ENCODE results near the gene ANKRD9.

Gene ANKRD9

DNA sequence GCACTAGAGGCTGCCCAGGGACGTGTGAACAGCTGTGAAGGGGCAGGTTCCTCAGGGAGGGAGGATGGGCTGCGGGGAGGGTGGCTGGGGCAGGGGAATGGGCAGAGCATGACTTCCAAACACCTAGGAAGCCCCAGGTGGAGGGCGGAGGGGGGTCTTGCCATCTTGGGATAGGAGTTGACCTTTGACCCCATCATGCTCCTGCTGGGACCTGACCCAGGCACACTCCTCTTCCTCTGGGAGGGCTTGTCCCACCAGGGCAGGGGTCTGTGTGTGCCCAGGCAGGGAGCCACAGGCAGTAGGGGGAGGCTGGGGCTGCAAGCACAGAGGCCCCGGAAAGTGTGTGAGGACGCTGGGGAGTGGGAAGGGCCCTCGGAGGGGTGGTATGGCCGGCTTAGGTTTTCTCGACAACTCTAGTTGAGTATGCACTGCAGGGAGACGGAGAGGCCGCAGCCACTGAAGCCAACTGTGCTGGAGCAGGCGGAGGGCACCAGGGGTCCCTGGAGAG lies 3.3 kb upstream of the ANKRD9 start:
- DNase-seq (ENCODE audit: low spot score): no peak

DNA sequence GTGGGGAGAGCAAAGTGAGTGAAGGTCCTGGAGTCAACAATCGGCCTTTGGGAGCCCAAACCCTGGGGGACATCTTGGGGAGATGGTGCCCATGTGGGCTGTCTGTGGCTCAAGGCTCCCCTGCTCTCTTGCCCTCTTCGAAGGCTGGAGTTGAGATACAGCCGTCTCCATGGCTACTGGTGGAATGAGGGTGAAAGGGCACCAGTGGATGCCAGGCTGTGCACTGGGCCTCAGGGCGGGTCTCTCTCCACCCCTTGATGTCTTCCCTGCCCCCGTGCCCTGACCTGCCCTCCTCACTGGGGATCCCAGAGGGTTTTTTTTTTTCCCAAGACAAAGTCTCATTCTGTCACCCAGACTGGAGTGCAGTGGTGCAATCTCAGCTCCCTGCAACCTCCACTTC lies 2.0 kb upstream of the ANKRD9 start:
- no peak for DNase-seq (ENCODE audit: low spot score)

DNA sequence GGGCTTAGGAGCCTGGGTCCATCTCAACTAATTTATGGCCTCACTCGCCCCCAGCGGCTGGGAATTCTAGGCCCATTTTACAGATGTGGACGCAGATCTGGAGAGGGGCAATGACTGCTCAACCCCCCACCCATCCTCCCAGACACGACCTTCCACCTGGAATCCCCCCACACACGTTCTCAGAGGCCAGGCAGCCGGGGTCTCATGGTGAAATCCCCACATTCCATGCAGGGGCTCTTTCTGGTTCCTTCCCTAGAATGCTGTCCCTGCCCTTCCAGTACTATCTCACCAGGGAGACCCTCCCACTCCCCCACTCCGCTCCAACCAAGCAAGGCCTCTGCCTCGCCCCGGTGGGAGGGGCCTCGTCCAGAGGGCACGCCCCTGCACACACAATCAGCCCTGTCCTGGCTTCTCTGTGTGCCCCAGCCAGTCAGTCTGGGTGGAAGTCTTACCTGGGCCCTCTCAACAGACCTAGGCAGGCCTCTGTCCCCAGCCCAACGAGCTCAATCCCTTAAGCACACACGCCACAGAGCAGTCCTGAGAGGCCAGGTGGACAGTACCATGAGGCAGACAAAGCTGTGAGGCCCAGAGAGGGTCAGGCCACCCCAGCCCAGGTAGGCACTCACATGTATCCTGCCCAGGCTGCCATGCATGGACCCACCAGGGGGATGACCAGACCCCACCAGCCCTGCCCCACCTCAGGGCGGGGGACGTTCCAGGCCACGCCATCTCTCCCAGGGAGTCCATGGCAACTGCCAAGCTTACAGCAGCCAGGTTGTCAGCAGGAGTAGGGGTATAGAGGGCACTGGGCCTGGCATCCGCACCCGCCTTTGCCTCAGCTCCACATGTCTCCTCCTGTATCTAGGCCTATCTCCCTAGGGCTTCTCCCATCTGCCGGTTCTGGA lies 1.3 kb upstream of the ANKRD9 start:
- DNase-seq (ENCODE audit: low spot score): no peak

DNA sequence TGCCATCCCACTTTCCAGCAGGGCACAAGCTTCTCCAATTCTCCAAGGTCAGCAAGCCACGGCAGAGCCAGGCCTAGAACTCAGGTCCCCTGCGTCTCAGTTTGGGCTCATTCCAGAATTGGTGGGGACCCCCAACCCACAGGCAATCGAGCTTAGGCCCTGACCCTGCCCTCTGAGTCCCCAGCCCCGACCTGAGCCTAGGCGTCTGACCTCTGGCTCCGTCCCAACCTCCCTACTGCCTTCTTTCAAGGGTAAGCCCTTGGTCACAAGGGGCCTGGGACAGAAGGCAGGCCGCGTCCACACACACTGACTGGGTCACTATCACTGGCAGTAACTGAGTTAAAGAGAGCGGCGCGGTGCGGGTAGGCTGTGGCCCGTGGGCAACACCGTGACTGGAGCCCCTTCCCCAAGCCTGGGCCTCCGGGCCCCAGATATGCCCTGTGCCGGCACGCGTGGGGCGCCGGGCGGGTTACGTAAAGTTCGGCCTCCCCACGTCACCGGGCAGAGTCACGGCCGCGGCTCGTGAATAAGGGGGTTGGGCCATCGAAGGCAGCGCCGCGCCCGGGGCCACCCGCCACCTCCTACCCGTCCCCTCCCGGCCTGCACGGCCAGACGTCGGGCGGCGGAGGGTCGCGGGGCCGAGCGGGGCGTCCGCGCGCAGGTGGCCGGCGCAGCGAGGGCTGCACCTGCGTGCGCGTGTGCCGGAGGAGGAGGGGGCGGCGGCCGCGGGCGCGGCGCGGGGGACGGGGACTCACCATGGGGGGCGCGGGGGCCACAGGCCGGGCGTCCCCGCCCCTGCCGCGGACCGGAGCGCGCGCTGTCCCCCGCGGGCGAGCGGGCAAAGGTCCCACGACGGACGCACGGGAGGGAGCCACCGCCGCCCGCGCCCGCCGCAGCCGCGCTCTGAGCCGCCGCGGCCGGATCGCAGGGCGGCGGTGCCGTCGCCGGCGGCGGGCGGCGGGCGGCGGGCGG lies 516 bp downstream of the ANKRD9 start:
- no peak for DNase-seq (ENCODE audit: low spot score)

DNA sequence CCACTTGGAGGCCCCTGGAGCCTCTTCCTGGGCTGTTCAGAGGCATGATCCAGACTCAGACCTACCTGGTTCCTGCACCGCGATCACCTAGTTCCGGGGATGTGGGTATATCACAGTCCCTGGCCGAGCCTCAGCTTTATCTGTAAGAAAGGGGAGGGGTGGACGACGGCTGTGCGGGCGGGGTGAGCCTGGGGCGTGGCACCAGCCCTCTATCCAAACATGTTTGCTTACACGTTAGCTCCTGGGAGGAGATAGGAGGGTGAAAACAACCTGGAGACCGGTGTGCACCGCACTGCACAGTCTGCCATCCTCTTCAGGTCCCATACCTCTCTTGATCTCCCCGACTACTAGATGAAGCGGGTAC lies 1.2 kb downstream of the ANKRD9 start:
- DNase-seq (ENCODE audit: low spot score): no peak

DNA sequence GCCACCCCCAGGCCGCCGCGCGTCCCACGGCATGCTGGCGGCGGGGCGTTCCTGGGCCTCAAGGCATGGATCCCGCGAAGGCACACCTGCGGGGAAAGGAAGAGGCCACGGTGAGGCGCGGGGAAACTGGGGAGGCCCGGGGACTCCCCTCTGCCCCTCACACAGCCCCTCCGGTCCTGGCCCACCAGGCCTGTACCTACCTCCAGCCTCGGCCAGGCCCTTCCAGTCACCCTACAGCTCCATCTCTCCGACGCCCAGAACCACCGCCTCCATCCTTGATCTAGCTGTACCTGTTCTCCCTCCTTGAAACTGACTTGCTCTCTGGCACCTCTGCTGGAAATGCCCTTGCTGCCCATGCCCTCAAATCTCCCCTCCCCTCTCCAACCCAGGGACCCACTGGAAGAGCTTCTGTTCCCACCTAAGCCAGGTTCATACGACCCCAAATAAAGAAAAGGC lies 1.7 kb downstream of the ANKRD9 start:
- DNase-seq (ENCODE audit: low spot score): no peak

DNA sequence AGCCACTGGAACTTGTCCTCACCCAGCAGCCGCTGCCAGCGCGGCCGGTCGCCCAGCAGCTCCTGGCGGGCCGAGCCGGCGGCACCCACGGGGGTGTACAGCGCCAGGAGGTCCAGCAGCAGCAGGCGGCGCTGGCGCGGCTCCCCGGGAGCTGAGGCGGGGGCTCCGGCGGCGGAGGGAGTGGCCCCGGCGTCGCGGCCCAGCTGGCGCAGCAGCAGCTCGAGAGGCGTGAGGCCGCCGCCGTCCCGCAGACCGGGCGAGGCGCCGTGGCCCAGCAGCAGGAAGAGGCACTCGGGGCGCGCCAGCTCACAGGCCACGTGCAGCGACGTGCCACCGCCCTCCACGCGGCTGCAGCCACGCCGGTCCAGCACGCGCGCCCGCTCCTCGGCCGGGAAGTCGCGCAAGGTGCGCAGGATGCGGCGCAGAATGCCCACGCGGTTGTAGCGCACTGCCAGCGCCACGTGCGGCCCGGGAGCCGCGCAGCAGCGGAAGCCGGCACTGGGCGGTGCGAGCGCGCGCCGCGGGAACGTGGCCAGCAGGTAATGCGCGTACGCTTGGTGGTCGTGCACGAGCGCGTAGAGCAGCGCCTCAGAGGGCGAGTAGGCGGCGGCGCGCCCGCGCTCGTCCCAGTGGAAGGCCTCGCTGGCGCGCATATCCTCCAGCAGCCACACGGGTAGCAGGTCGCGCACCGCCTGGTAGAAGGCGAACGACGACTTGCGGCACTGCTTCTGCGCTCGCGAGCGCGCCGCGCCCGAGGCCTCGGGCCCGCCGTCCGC lies 2.3 kb downstream of the ANKRD9 start:
- no peak for DNase-seq (ENCODE audit: low spot score)

DNA sequence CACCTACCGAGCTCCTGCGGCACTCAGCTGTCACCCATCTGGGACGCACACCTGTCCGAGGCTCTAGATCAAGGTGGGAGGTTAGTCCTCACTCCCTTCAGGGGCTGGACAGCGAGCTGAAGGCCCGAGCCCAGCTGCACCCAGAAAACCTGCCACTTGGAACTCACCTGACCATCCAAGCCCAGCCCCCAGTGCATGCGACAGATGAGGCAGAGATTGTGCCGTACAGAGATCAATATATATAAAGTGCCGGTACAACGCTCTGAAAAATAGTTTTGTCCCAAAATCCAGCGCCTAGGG lies 3.0 kb downstream of the ANKRD9 start:
- DNase-seq (ENCODE audit: low spot score): no peak

DNA sequence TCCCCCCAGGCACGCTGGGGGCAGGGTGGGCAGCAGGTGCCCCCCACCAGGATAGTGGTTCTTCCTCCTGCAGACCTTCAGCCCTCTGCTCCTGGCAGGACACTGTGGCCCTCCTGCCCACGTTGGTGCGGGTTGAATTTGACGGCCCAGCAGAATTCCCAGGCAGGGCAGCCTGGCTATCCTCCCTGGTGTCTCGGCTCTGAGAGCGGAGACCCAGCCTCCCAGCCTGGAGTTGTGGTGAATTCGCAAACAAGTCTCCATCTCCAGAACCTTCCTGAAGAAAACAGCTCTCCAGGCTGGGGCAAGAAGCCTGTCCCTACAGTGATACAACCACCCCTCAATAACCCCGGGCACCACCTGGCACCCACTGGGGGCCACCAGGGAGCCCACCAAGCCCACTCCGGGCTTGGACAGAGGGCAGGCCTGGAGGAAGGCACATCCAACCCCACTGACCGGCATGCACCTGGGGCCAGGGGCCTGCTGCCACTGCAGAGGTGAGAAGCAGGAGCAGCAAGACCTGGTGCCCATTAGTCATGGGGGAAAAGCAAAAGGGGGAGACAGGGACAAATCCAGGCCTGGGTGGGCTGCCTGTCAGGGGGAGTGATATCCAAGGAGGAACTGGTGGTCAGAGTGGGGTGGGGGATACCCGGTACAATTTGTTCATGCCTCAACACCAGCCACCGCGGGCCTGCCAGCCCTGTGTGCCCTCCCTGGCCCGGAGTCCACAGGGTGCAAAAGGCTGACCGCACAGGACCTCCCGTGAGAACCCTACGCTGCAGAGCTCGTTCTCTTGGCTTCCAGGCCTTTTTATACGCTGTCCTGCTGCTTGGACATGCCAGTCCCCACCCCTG lies 3.6 kb downstream of the ANKRD9 start:
- DNase-seq (ENCODE audit: low spot score): no peak

DNA sequence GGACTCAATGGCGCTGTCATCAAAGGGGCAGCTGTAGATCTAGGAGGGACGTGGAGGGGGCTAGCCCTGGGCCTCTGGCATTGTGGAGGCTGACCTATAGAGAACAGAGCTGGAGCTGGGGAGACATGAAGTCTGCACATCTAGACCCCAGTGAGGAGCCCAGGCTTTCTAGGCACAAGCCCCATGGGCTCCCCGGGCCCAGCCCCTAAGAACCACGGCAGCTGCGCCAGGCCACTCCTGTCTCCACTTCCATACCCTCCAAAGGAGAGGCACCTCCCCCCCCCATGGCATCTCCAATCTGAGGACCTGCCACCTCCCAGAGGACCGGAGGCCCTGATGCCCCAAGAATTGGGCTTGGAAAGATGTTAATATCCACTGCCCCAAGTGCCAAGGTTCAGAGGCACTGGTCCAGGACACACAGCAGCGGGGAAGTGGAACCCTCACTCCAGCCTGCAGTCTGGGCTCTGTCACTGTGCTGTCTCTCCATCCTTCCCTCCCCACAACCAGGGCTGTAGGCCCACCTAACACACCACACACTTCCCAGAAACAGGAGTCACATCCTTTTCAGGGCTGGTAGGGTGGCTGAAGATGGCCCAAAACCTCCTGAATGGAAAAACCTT lies 4.5 kb downstream of the ANKRD9 start:
- DNase-seq (ENCODE audit: low spot score): no peak

DNA sequence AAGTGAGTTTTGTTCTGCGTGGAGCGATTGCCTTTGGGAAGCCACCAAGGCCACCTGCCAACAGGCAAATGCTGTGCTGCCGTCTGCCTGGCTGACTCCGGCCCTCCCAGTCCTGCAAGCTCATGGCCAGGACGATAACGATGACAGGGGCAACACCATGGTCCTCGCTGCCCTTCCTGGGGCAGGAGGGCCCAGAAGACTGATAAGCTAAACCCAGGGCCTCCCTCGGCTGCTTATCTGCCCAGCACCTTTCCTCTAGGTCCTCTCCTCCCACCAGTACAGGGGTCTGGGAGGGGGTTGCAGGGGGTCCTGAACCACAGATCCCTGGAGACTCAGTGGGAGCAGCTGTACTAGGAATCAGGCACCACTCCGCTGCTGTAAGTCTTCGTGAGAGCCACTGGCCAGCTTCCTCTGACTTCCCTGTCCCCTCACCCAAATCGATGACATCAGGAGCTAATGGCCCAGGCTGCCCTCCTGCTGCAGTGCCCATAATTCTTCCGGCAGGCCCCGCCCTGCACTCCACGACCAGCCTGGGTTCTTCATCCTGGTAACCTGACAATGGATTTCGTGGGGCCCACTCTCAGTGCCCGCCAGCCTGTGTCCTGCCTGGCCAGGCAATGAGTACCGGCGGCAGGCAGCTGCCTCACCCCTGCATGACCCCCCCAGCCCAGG lies 5.1 kb downstream of the ANKRD9 start:
- no peak for DNase-seq (ENCODE audit: low spot score)

DNA sequence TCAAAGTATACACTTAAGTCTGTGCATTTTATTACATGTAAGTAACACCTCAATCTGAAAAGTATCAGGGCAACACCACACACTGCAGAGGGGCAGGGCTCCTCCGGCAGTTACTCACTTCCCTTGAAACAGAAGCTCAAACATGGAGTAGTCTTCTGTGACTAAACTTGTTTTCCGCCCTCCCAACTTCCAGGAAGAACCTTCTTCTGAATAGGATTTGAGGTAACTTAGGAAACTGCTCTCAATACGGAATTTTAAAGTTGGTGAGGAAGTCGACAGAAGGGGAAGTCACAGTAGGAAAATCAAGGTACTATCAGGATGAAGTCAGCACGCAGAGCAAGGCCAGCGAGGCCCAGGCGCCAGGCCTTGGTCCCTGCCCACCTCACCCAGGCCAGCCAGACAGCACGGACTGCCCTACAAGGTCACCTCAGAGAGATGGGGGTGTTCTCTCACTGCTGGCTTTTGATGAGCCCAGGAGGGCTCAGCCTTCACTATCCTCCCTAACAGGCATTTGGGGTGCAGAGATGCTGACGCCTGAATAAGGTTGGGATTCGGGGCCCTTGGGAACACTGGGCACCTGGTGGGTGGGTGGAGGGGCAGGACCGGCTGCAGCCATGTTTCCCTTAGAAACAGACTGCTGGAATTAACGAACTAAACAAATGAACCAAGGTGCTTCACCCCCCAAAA lies 5.8 kb downstream of the ANKRD9 start:
- no peak for DNase-seq (ENCODE audit: low spot score)

DNA sequence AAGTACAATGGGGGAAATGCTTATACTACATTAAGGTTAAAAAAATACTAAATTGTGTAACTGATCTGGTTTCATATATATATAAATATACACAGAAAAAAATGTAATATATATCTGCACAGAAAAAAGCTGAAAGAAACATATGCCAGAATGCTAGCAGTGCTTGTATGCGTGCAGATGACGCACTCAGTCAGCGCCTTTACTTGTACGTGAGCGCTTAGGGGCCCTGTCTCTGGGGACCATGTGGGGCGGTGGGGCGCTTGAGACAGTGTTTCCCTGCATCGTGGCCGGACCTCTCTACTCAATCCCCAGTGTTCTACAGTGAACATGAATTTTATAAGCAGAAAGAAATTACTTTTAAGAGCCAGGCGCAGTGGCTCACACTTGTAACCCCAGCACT lies 7.0 kb downstream of the ANKRD9 start:
- DNase-seq (ENCODE audit: low spot score): no peak

DNA sequence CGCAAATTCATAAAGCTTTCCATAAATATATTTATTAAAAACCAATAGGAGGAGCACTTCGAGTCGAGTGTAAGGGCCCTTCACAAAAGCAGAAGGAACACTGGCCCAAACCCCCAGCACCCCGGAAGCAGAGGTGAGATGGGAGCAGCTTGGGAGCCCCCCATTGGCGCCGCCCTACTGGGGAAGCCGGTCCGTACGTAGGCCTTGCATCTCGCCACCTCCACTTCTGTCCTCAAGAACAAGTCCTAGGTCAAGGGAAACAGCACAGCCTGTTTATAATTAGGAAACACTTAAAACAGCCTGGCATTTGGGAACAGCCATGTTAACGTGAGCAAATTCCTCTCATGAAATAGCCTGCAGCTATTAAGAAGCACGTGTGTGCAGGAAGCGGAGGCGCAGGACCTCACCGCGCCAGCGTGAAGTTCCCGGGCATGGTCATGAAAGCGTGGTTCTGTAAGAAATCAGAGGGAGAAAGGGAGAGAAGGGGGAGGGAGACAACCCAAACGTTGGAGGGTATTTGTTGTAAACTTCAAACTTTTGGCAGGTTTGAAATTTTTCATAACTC lies 7.7 kb downstream of the ANKRD9 start:
- DNase-seq (ENCODE audit: low spot score): no peak

DNA sequence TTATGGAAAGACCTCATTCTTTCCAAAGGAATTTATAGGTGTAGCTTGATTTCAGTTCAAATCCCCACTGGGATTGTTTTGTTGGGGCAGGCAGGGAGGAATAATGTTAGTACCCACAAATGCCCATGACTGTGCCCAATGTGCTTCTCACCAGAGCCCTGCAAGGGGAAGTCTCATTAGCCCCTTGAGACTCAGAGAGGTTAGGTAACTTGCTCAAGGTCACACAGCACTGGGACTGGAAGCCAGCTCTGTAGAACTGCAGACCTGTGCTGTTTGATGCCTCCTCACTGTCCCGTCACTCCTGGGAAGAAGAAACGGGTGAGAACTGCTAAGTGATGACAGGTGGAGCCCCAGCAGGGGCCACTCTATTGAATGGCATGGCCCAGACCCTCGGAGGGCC lies 8.9 kb downstream of the ANKRD9 start:
- no peak for DNase-seq (ENCODE audit: low spot score)

DNA sequence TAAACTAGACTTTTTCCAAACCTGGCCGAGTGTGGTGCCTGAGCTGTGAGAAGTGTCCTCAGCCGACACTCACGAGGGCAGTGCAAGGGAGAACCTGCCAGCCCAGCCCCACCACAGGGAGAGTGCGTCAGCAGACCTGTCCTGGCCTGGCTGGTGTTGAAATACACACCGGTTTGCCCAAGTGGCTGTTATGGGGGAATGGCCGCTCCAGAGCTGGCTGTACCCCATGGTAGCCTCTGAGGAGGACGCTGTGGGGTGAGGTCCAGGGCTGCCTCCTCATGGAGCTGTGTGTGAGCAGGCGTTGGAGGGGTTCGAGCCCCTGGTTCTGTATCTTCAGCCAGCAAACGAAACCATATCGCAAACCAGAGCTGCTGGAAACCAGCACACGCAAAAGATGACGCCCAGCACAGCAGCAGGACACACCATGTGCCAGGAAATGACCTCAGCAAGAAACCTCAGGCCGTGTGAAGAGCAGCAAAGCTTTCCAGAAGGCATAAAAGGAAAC lies 9.4 kb downstream of the ANKRD9 start:
- DNase-seq (ENCODE audit: low spot score): no peak

DNA sequence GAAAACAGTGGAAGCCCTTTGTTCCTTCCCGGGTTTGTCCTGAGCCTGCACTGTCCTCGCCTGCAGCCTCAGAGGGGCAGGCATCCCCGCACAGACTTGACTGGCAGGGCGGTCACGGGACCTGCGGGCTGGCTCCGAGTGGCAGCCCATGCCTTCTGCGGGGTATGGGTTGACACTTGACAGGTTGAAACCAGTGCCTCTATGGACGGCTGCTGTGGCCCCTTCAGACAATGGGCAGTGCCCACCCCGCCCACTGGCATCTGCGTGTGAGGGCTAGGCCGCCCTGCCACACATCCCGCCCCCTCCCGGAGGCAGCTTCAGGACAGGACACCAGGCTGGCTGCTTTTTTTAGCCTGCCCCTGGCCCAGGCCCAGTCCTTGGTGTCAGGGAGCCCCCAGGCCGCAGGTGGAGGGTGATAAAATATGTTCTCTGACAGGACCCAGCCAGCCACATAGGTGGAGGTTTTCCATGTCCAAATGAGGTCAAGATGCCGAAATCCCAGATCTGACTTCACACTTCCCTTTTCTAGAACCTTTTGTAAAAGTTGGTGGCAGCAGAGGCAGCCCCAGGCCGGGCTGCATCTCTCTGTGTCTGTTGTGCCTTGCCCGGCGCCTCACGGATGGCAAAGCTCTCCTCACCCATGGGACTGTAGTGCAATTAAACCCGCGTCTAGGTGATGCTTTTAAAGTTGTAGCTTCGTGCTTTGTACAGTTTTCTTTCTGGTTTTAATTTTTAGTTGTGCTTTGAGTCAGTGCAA lies 10.0 kb downstream of the ANKRD9 start:
- no peak for DNase-seq (ENCODE audit: low spot score)

DNA sequence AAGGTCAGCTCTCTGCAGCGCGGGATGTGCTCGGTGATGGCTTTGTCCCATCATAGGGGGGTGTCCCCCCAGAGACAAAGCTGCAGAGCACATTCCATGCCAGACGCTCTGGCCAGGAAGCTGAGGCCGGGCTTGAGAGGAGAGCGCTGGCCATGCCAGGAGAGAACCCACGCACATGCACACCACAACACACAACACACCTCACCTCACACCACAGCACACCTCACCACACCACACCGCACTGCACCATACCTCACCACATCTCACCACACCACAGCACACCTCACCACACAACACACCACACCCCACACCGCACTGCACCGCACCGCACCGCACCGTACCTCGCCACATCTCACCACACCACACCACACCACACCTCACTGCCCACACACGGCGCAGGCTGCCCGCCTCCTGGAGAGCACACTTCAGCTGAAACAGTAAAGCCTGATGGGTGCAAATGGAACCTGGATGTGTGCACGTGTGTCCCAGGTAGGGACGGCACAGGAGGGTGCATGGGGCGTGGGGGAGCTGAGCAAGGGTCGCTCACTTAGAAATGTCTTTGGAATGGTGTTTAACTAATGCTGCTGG lies 10.8 kb downstream of the ANKRD9 start:
- no peak for DNase-seq (ENCODE audit: low spot score)
